A673 (cell line): ENCODE results near the gene HOXA5. TPM values are rescaled to one million over a fixed set of nuclear protein-coding genes. Genes with fewer than 3 reads are reported as not detected.

Experiments used
- BruUV-seq: library from RNA; stranded (reverse); fragments of 400-500 nt; replicated peaks from 2 replicates; lab custom pipeline; 2021; lab: Mats Ljungman, UMichigan
- CTCF ChIA-PET: fragments of 300-600 bp; sonication (Branson Sonifier 250); formaldehyde crosslinking; loops from one replicate; lab custom pipeline; 2022; ENCODE audit warnings: antibody characterized with exemption; lab: Charles Lee
- POLR2A ChIA-PET: fragments of 300-600 bp; sonication (Branson Sonifier 250); formaldehyde crosslinking; loops from one replicate; lab custom pipeline; 2022; ENCODE audit warnings: antibody characterized with exemption; ENCODE audit not compliant: low non-redundant PET; lab: Charles Lee
- DNase-seq: peaks from one replicate; pipeline ENCODE4 v3.0.0-alpha.2; 2015; ENCODE audit warnings: low spot score
- H3K27ac ChIP-seq: fragments of 200-600 bp; sonication (generic); 2 replicates; pipeline ENCODE4 v1.5.1; 2016; ENCODE audit warnings: mixed run types, low read depth, mild to moderate bottlenecking, mixed read lengths, antibody characterized with exemption, low read length; ENCODE audit not compliant: poor library complexity, severe bottlenecking
- H3K27me3 ChIP-seq: fragments of 200-600 bp; sonication (generic); replicated peaks from 2 replicates; pipeline ENCODE4 v1.6.1; 2017; ENCODE audit warnings: mixed run types, low read depth, mild to moderate bottlenecking, mixed read lengths, antibody characterized with exemption, low read length; ENCODE audit not compliant: insufficient read depth, poor library complexity
- H3K36me3 ChIP-seq: fragments of 200-600 bp; sonication (generic); 2 replicates; pipeline ENCODE4 v1.6.1; 2016; ENCODE audit warnings: mixed run types, mild to moderate bottlenecking, mixed read lengths, antibody characterized with exemption, low read length; ENCODE audit not compliant: insufficient read depth, poor library complexity, severe bottlenecking
- H3K4me1 ChIP-seq: fragments of 200-600 bp; sonication (generic); 2 replicates; pipeline ENCODE4 v1.6.1; 2017; ENCODE audit warnings: mixed run types, mild to moderate bottlenecking, mixed read lengths, antibody characterized with exemption, low read length; ENCODE audit not compliant: insufficient read depth, poor library complexity, severe bottlenecking
- H3K4me3 ChIP-seq: fragments of 200-600 bp; sonication (generic); 2 replicates; pipeline ENCODE4 v1.5.1; 2016; ENCODE audit warnings: low read depth, mixed run types, mild to moderate bottlenecking, mixed read lengths, low read length; ENCODE audit not compliant: poor library complexity, severe bottlenecking
- H3K9me3 ChIP-seq: fragments of 200-600 bp; sonication (generic); 2 replicates; pipeline ENCODE4 v1.6.1; 2016; ENCODE audit warnings: mixed run types, low read depth, mild to moderate bottlenecking, mixed read lengths, antibody characterized with exemption, low read length; ENCODE audit not compliant: poor library complexity, severe bottlenecking
- CTCF ChIP-seq: fragments of 300-800, 200-600 bp; sonication (generic); conservative IDR thresholded peaks from 2 replicates; pipeline ENCODE4 v1.5.1; 2017; ENCODE audit warnings: low read depth, mild to moderate bottlenecking, antibody characterized with exemption, low read length, moderate library complexity, mixed read lengths
- EZH2 ChIP-seq: fragments of 200-600 bp; sonication (generic); IDR thresholded peaks from 2 replicates; pipeline ENCODE4 v1.6.1; 2017; ENCODE audit warnings: borderline replicate concordance, low read depth, mild to moderate bottlenecking, mixed read lengths, antibody characterized with exemption, low read length; ENCODE audit not compliant: poor library complexity, severe bottlenecking
- intact Hi-C: fragments of 100-400 bp; cut with micrococcal nuclease; formaldehyde crosslinking; loops from one replicate; pipeline ENCODE4 v1.10.0; 2022; ENCODE audit not compliant: unreplicated experiment
- total RNA-seq: library from RNA; stranded (reverse); gene quantifications from 2 replicates; pipeline ENCODE4 v1.2.3, GENCODE V29; 2021

The HOXA5 gene
- total RNA-seq, 1 experiment from 2014 or later, result not detected

DNA sequence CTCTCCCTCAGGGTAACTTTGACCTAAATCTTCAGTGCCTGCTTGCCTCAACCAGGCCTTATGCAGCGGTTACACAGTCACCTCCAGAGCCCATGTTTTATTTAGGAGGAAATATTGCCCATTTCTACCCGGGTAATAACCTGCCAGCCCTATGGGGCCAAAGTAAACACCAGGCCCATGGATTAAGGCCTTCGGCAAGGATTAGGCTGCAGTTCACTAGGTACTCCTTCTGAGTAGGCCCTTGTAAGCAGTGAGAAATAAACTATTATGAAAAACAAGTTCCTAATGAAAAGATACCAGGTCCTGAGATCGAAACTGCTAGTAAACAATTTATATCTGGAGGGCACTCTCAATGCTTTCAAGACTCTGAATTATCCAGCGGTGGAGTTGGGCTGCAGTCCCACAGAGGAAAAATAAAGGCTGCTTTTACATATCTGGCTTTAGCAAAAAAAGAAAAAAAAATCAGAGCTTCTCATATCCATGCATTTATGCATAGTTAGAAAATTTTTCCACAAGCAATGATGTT, 34.4 kb upstream of the HOXA5 start:
- H3K4me1 ChIP-seq, result peaks cover 7% of the 10 kb centered on the region
- DNase-seq, result no peak
- intact Hi-C loops, result no loop called here
- CTCF ChIA-PET, result no interaction called here
- H3K9me3 ChIP-seq, result no peaks in the 10 kb centered on the region
- no peaks in the 10 kb centered on the region for H3K36me3 ChIP-seq
- no peak overlapping the region for H3K4me3 ChIP-seq
- TF ChIP-seq CTCF, result no peak
- no peak for TF ChIP-seq EZH2
- H3K27ac ChIP-seq, result no peak overlapping the region
- H3K27me3 ChIP-seq, result peaks cover 95% of the 10 kb centered on the region
- no TSS peak for BruUV-seq
- POLR2A ChIA-PET, result no interaction called here

GRCh38 chr7:27176962-27177794, 33.7 kb upstream of the HOXA5 start:
- CTCF ChIA-PET, result no interaction called here
- no peak for TF ChIP-seq EZH2
- TF ChIP-seq CTCF, result no peak
- DNase-seq, result no peak
- H3K9me3 ChIP-seq, result no peaks in the 10 kb centered on the region
- H3K4me1 ChIP-seq, result peaks cover 7% of the 10 kb centered on the region
- intact Hi-C loops, result no loop called here
- POLR2A ChIA-PET, result no interaction called here
- H3K36me3 ChIP-seq, result no peaks in the 10 kb centered on the region
- no TSS peak for BruUV-seq
- no peak overlapping the region for H3K4me3 ChIP-seq
- no peak overlapping the region for H3K27ac ChIP-seq
- H3K27me3 ChIP-seq, result peaks cover 95% of the 10 kb centered on the region

DNA sequence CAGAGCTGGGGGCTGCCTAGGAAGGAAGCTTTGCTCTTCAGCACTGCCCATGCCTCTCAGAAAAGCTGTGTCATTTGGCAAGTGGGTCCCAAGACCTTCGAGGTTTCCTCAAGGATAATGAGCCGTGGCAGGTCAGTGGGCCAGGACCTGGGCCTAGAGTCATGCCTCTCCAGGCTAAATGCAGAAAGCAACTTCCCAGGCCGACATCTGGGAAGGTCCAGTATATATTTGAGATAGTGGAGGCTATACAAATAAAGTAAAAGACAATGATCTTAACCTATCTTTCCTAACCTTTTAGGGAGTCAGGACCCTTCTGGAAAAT, 33.0 kb upstream of the HOXA5 start:
- H3K36me3 ChIP-seq, result no peaks in the 10 kb centered on the region
- no peak overlapping the region for H3K27ac ChIP-seq
- no peak for DNase-seq
- H3K4me1 ChIP-seq, result peaks cover 7% of the 10 kb centered on the region
- no TSS peak for BruUV-seq
- no peak for TF ChIP-seq EZH2
- no peak for TF ChIP-seq CTCF
- H3K4me3 ChIP-seq, result no peak overlapping the region
- intact Hi-C loops, result no loop called here
- CTCF ChIA-PET, result interaction anchor here (0.6 kb wide), 1 partner anchor 11 kb away, joined by 3 read pairs; no protein-coding TSS in a partner anchor
- POLR2A ChIA-PET, result no interaction called here
- no peaks in the 10 kb centered on the region for H3K9me3 ChIP-seq
- H3K27me3 ChIP-seq, result peaks cover 95% of the 10 kb centered on the region
